ENCODE results near the gene SBK1. TPM values are rescaled to one million over a fixed set of nuclear protein-coding genes. Genes with fewer than 3 reads are reported as not detected.
A peak's percentile ranks its signal among the peaks of the same experiment; 100 is the strongest.

The SBK1 gene
- total RNA-seq, 1 donor from 2014 or later, result 1.5 TPM

DNA sequence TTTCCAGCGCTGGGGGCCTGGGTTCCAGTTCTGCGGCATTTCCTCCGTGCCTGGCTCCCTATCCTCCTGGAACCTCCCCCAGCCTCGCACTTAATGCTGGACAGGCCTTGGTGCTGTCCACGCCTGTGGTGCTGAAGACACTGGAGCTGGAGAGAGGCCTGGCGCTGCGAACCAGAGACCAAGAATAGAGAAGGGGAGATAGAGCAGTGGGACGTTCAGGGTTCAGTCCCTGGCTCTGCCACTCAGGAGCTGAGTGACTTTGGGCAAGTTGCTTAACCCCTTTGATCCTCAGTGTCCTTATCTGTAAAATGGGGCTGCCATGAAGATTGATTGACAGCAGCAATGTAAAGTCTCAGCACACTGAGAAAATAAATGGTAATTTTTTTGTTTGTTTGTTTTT, 11.9 kb downstream of the SBK1 start:
- H3K9me3 Mint-ChIP-seq, result peaks cover 4% of the 10 kb centered on the region
- H3K27me3 Mint-ChIP-seq, result peaks cover 2% of the 10 kb centered on the region
- H3K4me3 Mint-ChIP-seq, result no peak overlapping the region
- H3K36me3 Mint-ChIP-seq (ENCODE audit: low read depth), result peaks cover 1% of the 10 kb centered on the region
- H3K27ac Mint-ChIP-seq, result no peak overlapping the region
- DNase-seq, result peak; percentile 76
- peaks cover under 1% of the 10 kb centered on the region for H3K4me1 Mint-ChIP-seq
- intact Hi-C loops (cut with micrococcal nuclease), result no loop called here

DNA sequence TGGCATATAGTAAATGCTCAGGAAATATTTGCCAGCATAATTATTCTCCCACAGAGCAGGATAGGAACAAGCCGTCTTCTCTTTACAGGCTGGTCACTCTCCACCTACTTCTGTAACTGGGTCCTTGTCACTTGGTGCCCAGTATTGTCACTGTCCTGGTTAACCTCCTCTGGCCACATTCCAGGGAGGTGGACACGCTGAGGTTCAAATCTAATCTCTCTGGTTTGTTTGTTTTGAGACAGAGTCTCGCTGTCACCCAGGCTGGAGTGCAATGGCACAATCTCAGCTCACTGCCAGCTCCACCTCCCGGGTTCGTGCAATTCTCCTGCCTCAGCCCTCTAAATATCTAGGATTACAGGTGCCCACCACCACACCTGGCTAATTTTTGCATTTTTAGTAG, 15.6 kb downstream of the SBK1 start:
- Mint-ChIP-seq H3K36me3 (ENCODE audit: low read depth) (peaks cover 4% of the 10 kb centered on the region), H3K9me3 (peaks cover 4% of the 10 kb centered on the region), H3K27me3 (peaks cover 2% of the 10 kb centered on the region), H3K4me3 (no peak overlapping the region), H3K27ac (no peak overlapping the region), H3K4me1 (peaks cover 20% of the 10 kb centered on the region)
- DNase-seq, result no peak
- intact Hi-C loops (cut with micrococcal nuclease), result no loop called here

DNA sequence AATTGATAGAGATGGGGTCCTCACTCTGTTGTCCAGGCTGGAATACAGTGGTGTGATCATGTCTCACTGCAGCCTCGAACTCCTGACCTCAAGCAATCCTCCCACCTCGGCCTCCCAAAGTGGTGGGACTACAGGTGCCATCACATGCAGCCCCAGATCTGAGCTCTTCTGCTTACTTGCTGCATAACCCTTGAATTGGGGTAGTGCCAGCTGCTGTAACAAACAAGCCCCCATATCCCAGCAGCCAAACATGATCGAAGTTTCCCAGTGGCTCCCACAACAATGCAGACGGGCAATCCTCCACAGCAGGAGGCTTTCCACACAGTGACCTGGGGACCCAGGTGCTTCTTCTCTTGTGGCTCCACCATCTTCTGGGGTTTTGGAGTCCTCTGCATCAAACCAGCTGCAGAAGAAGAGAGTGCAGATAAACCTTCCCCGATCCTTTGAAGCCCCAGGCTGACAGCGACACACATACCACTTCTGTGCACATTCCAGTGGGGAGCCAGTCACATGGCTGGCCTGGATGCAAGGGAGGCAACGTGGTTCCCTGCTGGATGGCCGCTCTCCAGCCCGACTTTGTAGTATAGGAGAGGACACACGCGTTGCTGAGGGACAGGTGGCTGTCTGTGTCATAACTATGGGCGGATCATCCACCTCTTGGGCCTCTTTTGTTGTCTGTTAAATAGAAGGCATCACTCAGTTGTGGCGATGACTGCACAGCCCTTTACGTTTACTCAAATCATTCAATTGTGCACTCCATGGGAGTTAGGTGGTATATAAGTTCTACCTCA, 16.7 kb downstream of the SBK1 start:
- DNase-seq, result no peak
- H3K27me3 Mint-ChIP-seq, result no peaks in the 10 kb centered on the region
- intact Hi-C loops (cut with micrococcal nuclease), result no loop called here

DNA sequence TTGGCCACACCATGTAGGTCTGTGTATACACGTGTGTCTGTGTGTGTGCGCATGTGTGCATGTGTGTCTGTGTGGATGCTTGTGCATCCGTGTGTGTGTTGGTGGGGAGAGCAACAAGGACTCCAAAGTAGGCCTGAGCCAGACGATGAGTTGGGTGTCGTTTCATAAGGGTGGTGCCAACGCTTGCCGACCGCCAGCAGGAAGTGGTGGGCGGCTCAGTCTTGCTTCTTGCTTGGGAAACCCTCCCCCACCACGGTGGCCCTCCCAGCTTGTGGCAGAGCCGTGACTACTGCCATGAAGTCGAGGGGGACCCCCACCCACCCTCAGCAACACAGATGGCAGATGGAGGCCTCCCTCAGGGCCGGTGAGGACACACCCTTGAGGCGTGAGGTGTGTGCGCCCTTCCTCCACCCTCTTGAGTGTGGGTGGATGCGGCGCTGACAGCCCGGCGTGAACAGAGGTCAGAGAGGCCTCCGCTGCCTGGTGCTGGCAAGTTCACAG, 17.5 kb downstream of the SBK1 start:
- peaks cover 2% of the 10 kb centered on the region for H3K36me3 Mint-ChIP-seq (ENCODE audit: low read depth)
- intact Hi-C loops (cut with micrococcal nuclease), result loop anchor here (2.0 kb wide), 1 partner anchor 17 kb away; the partner anchor contains the start of gene SBK1
- peak overlapping the region; percentile 46 for H3K4me3 Mint-ChIP-seq
- peaks cover 4% of the 10 kb centered on the region for H3K9me3 Mint-ChIP-seq
- DNase-seq, result peak; percentile 89
- peak overlapping the region; percentile 88 for H3K27ac Mint-ChIP-seq
- no peaks in the 10 kb centered on the region for H3K27me3 Mint-ChIP-seq
- peaks cover 20% of the 10 kb centered on the region for H3K4me1 Mint-ChIP-seq

More for the DNA sequence above, 16.7 kb downstream of the SBK1 start:
- H3K4me1 Mint-ChIP-seq, result peaks cover 20% of the 10 kb centered on the region
- H3K4me3 Mint-ChIP-seq, result peak overlapping the region; percentile 32
- peaks cover 4% of the 10 kb centered on the region for H3K9me3 Mint-ChIP-seq
- peaks cover 2% of the 10 kb centered on the region for H3K36me3 Mint-ChIP-seq (ENCODE audit: low read depth)
- H3K27ac Mint-ChIP-seq, result peak overlapping the region; percentile 73

DNA sequence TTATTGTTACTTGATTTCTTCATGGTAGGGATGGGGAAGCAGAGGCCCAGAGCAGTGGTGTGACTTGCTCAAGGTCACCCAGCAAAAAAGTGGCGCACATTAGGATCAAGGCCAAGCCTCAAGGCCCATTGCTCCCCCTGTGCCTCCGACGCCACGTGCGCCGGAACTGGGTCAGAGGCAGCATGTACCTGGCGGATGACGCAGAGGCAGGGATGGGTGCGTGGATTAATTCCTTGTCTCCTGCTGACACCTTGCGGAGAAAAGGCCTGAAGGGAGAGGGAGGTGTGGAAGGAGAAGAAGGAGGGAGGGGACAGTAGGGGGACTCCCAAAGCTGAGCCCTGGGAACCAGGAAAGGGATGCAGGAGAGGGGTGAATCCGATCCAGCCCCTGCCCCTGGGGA, 18.5 kb downstream of the SBK1 start:
- Mint-ChIP-seq H3K9me3 (peaks cover 4% of the 10 kb centered on the region), H3K4me1 (peaks cover 20% of the 10 kb centered on the region), H3K36me3 (ENCODE audit: low read depth) (peaks cover 2% of the 10 kb centered on the region), H3K27ac (peak overlapping the region; percentile 30), H3K27me3 (no peaks in the 10 kb centered on the region), H3K4me3 (peak overlapping the region; percentile 46)
- DNase-seq, result no peak
- intact Hi-C loops (cut with micrococcal nuclease), result loop anchor here (2.0 kb wide), 1 partner anchor 18 kb away; the partner anchor contains the start of gene SBK1

DNA sequence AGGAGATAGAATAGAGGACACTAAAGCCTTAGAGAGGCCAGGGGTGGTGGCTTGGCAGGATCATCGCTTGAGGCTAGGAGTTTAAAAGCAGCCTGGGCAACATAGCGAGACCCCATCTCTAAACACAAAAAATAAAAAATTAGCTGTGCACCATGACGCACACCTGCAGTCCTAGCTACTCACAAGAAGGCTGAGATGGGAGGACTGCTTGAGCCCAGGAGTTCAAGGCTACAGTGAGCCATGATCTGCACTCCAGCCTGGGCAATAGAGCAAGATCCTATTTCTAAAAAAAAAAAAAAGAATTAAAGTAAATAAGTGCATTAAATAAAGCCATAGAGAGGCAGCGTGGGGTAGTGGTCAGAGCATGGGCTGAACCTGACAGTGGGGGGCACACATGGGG, 19.1 kb downstream of the SBK1 start:
- Mint-ChIP-seq H3K36me3 (ENCODE audit: low read depth) (peaks cover 2% of the 10 kb centered on the region), H3K9me3 (peaks cover 4% of the 10 kb centered on the region), H3K4me1 (peaks cover 20% of the 10 kb centered on the region), H3K27ac (peak overlapping the region; percentile 62), H3K4me3 (peak overlapping the region; percentile 46), H3K27me3 (no peaks in the 10 kb centered on the region)
- no peak for DNase-seq
- intact Hi-C loops (cut with micrococcal nuclease), result loop anchor here (2.0 kb wide), 1 partner anchor 19 kb away; the partner anchor contains the start of gene SBK1

DNA sequence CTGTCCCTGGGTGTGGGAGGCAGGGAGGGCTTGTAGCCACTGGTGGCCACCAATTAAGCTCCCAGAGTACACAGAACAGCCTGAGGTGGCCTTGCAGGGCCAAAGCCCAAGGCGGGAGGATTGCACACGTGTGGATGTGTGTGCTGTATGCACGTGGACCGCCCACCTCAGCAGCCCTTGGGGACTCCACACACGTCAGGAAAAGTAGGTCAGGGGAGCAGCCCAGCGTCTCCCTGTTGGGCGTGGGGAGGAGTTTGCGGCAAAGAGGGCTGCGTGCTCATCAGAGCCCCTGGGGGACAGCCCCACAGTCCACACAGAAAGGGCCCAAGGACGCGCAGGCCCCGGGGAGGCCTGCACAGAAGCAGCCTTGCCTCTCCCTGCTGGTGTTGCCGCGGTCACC, 19.6 kb downstream of the SBK1 start:
- H3K36me3 Mint-ChIP-seq (ENCODE audit: low read depth), result peaks cover 2% of the 10 kb centered on the region
- no peak overlapping the region for H3K4me3 Mint-ChIP-seq
- intact Hi-C loops (cut with micrococcal nuclease), result loop anchor here (2.0 kb wide), 1 partner anchor 19 kb away; the partner anchor contains the start of gene SBK1
- no peak overlapping the region for H3K27ac Mint-ChIP-seq
- peaks cover 4% of the 10 kb centered on the region for H3K9me3 Mint-ChIP-seq
- H3K4me1 Mint-ChIP-seq, result peaks cover 21% of the 10 kb centered on the region
- no peaks in the 10 kb centered on the region for H3K27me3 Mint-ChIP-seq
- no peak for DNase-seq

DNA sequence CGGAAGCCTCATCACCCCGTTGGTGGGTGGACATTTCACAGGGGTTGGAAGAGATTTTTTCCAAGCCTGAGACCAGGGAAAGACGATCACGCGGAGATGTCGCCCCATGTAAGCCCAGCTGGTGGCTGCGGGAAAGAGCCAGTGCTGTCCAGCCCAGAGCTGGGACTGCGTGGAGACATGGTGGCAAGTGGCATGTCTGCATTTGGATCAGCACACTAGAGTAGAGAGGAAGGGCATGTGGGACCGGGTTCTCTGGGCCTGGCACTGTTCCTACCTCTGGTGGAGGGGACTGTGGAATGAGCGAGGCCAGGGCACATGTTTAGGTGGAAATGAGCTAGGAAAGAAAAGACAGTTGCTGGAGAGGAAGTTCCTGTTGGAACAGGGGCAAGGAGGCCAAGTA, 20.0 kb downstream of the SBK1 start:
- Mint-ChIP-seq H3K36me3 (ENCODE audit: low read depth) (peaks cover 2% of the 10 kb centered on the region), H3K27ac (no peak overlapping the region), H3K4me1 (peaks cover 24% of the 10 kb centered on the region), H3K27me3 (no peaks in the 10 kb centered on the region), H3K4me3 (no peak overlapping the region), H3K9me3 (peaks cover 4% of the 10 kb centered on the region)
- DNase-seq, result no peak
- intact Hi-C loops (cut with micrococcal nuclease), result no loop called here

DNA sequence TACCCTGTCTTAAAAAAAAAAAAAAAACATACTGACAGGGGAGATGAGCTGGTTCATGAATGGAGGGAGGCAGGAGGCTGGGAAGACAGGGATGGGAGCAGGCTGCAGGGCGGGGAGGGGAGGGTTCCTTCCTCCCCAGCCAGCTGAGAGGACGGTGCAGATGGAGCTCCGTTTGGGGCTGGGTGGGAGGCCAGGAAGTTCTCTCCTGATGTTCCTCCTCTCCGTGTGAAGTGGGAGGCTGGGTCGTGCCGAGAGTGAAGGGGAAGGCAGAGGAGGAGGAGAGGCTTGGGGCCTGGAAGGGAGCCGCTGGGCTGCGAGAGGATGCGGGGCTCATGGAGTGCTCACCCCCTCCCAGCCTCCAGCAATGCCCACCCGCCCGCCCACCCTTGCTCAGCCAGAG, 21.3 kb downstream of the SBK1 start:
- intact Hi-C loops (cut with micrococcal nuclease), result no loop called here
- H3K4me1 Mint-ChIP-seq, result peaks cover 24% of the 10 kb centered on the region

DNA sequence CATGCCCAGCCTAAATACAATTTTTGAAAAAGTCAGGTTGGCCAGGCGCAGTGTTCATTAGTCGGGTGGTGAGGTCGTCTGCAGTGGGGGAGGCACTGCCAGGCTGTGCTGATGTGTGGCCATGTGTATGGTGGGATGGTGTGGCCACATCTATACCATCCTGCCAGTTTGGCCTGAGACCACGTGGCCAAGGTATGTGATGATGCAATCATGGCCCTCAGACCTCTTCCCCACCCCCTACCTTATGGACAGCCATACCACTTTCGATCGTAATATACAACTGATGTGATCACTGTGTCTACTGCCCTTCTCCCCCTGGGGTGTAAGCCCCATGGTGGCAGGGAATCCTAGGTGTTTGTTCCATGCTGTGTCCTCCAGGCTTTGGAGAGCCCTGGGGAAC, 23.7 kb downstream of the SBK1 start:
- Mint-ChIP-seq H3K4me3 (no peak overlapping the region), H3K27ac (no peak overlapping the region), H3K27me3 (no peaks in the 10 kb centered on the region), H3K36me3 (ENCODE audit: low read depth) (peaks cover 2% of the 10 kb centered on the region), H3K9me3 (no peaks in the 10 kb centered on the region), H3K4me1 (peaks cover 8% of the 10 kb centered on the region)
- intact Hi-C loops (cut with micrococcal nuclease), result no loop called here
- no peak for DNase-seq

More for the DNA sequence above, 21.3 kb downstream of the SBK1 start:
- DNase-seq, result no peak
- Mint-ChIP-seq H3K9me3 (peaks cover 4% of the 10 kb centered on the region), H3K27ac (no peak overlapping the region), H3K36me3 (ENCODE audit: low read depth) (peaks cover 2% of the 10 kb centered on the region), H3K4me3 (no peak overlapping the region), H3K27me3 (no peaks in the 10 kb centered on the region)

DNA sequence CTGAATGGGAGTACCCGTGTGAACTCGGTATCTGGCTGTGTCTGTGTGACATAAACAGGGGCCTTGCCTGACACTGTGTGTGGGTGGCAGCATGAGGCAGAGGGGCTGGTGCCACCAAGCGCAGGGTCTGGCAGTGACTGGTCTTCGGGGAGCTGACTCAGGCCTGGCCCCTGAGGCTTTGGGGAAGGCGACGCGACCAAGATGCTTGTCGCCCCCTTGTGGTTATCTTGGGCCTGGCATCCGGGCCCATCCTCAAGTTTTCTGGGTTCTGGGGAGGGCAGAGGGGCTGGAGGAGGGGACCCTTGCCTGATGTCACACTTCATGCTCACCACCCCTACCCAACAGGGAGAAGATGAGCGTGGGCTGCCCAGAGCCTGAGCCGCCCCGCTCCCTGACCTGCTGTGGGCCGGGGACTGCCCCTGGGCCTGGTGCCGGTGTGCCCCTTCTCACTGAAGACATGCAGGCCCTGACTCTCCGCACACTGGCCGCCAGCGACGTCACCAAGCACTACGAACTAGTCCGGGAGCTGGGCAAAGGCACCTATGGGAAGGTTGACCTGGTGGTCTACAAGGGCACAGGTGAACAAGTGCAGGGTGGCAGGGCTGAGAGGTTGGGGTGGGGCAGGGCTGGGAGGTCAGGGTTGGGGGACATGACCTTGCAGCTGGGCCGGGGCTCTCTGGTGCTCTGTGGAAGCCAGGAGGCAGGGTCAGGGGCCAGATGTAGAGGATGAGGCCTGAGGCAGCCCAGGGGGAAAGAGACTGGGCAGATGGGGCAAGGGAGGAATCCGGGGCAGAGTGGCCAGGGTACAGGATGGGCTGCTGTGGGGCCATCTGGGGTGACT, 24.9 kb downstream of the SBK1 start:
- Mint-ChIP-seq H3K9me3 (no peaks in the 10 kb centered on the region), H3K36me3 (ENCODE audit: low read depth) (peaks cover 2% of the 10 kb centered on the region), H3K27me3 (no peaks in the 10 kb centered on the region), H3K27ac (peak overlapping the region; percentile 48), H3K4me1 (peaks cover 6% of the 10 kb centered on the region), H3K4me3 (no peak overlapping the region)
- intact Hi-C loops (cut with micrococcal nuclease), result loop anchor here (1.0 kb wide), 1 partner anchor 40 kb away; no protein-coding TSS in a partner anchor
- DNase-seq, result peak; percentile 92

DNA sequence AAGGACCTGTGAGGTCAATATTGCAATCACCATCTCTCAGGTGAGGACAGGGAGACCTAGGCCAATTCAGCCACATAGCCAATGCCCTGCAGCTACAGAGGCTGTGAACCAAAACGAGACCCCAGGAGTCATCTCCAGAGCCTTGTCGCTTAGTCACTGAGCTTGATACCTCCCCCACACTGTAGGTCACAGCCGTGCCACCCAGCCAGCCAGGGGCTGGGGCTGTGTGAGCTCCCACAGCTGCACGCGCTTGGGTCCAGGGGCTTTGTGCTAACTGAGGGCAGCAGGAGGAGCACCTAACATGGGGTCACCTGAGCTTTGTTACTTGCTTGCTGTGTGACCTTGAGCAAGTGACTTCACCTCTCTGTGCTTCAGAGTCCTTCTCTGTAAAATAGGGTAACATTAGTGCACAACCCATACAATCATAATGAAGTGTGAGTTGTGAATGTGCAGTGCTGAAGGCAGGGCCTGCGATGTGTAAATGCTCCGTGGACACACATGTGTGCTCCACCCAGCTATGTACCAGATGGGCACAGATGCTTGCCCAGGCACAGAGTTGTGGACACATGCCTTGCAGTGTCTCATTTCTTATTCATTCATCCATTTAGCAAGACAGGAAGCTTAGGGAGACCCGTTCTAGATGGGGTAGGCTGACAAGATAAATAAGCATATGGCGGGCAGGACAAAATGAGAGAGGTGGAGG, 25.9 kb downstream of the SBK1 start:
- no peak overlapping the region for H3K4me3 Mint-ChIP-seq
- H3K36me3 Mint-ChIP-seq (ENCODE audit: low read depth), result no peaks in the 10 kb centered on the region
- no peak for DNase-seq
- H3K9me3 Mint-ChIP-seq, result no peaks in the 10 kb centered on the region
- H3K4me1 Mint-ChIP-seq, result peaks cover 4% of the 10 kb centered on the region
- intact Hi-C loops (cut with micrococcal nuclease), result no loop called here
- no peaks in the 10 kb centered on the region for H3K27me3 Mint-ChIP-seq
- no peak overlapping the region for H3K27ac Mint-ChIP-seq

DNA sequence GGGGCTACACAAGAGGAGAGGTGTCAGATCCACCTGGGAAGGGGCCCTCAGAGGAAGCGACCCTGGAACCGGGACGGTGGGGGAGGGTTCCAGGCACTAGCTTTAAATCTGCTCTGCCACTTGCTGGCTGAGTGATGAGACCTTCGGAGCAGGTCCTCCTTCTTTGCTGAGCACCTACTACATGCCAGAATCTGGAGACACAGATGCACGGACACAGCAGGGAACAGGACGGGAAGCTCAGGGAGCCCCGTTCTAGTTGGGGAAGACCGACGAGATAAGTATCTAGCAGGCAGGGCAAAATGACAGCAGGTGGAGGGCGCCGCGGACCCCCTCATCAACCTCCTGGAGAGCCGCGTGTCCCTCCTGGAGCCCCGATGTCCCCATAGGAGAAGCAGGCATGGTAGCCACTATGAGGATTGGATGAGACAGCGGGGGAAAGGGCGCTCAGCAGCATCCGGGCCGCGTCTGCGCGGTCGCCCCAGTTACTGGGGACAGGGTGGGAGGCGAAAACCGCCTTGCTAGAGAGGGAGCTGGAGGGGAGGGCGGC, 27.2 kb downstream of the SBK1 start:
- Mint-ChIP-seq H3K36me3 (ENCODE audit: low read depth) (no peaks in the 10 kb centered on the region), H3K4me1 (peaks cover 4% of the 10 kb centered on the region), H3K4me3 (no peak overlapping the region), H3K27ac (no peak overlapping the region), H3K9me3 (no peaks in the 10 kb centered on the region), H3K27me3 (no peaks in the 10 kb centered on the region)
- no peak for DNase-seq
- intact Hi-C loops (cut with micrococcal nuclease), result no loop called here

All from activated CD4-positive, alpha-beta T cell treated with anti-CD3 and anti-CD28 coated beads, Interleukin-2, amount 10 ng/mL, durations not matched to agents 24 days and 14 days (primary cell).